K562 (cell line): Measurements from ENCODE around the gene TEDC1. TPM values are rescaled to one million over a fixed set of nuclear protein-coding genes. Genes with fewer than 3 reads are reported as not detected.

Experiments
- ATAC-seq: fragments of 200-7000 bp; cut with Tn5 transposase; 3 replicates; pipeline ENCODE4 v1.9.1; 2020; ENCODE audit warnings: moderate library complexity
- BruUV-seq: library from RNA; stranded (reverse); fragments of 400-500 nt; replicated peaks from 2 replicates; lab custom pipeline; 2021; lab: Mats Ljungman, UMichigan
- CTCF ChIA-PET: fragments of 300-600 bp; formaldehyde crosslinking; extraction: SDS; loops from one replicate; lab custom pipeline; 2021; ENCODE audit warnings: low intra/inter-chr PET ratio; lab: Yijun Ruan, JAX
- POLR2A ChIA-PET: fragments of 300-600, 350-650 bp; sonication (Branson Sonifier 250); formaldehyde crosslinking; extraction: SDS; loops from one replicate; lab custom pipeline; 2021; ENCODE audit warnings: antibody characterized with exemption, inconsistent platforms; lab: Yijun Ruan, JAX
- DNase-seq, 4 experiments: peaks; one replicate each; pipeline versions ENCODE4 v3.0.0 to v3.0.0-alpha.2; 2011 to 2018; ENCODE audit warnings: low spot score in 3 of 4, mixed read lengths in 3 of 4; ENCODE audit errors: extremely low read depth in 1 of 4
- FAIRE-seq: peaks from 2 replicates; lab custom pipeline; 2011; peaks lifted over from hg19 to GRCh38; lab: Jason Lieb, UNC
- H2AFZ ChIP-seq: 2 replicates; pipeline ENCODE4 v1.6.0; 2011; ENCODE audit warnings: low read depth, low read length, control low read depth, inconsistent platforms
- H3K27ac ChIP-seq: fragments of 200-600 bp; 3 replicates; pipeline ENCODE4 v1.8.0; 2011; ENCODE audit warnings: low read depth, mild to moderate bottlenecking, control low read depth, inconsistent platforms, low read length, moderate library complexity, mixed read lengths; ENCODE audit errors: extremely low read depth
- H3K27me3 ChIP-seq, 2 experiments: fragments of 300-600 bp in 1 of 2; 2 replicates in 1 of 2; 3 replicates in 1 of 2; pipeline versions ENCODE4 v1.6.0 to v1.8.0; 2011; ENCODE audit warnings: inconsistent platforms in 2 of 2, low read length in 2 of 2, mild to moderate bottlenecking in 1 of 2, mixed read lengths in 1 of 2, moderate library complexity in 1 of 2; ENCODE audit not compliant: control insufficient read depth in 2 of 2, insufficient read depth in 2 of 2
- H3K36me3 ChIP-seq: fragments of 300-600 bp; 3 replicates; pipeline ENCODE4 v1.8.0; 2011; ENCODE audit warnings: mild to moderate bottlenecking, low read length, inconsistent platforms; ENCODE audit not compliant: control insufficient read depth, insufficient read depth
- H3K4me1 ChIP-seq, 2 experiments: fragments of 200-600 bp in 1 of 2; replicated peaks in 1 of 2; 2 replicates in 1 of 2; 3 replicates in 1 of 2; pipeline versions ENCODE4 v1.5.1 to v1.8.0; 2011; ENCODE audit warnings: inconsistent platforms in 2 of 2, low read length in 2 of 2, mild to moderate bottlenecking in 1 of 2, mixed read lengths in 1 of 2, moderate library complexity in 1 of 2; ENCODE audit not compliant: control insufficient read depth in 2 of 2, insufficient read depth in 2 of 2
- H3K4me2 ChIP-seq: 2 replicates; pipeline ENCODE4 v1.6.1; 2011; ENCODE audit warnings: low read length, control low read depth, inconsistent platforms, mixed read lengths; ENCODE audit not compliant: insufficient read depth
- H3K4me3 ChIP-seq: fragments of 200-600 bp; sonication (generic), shearing (Covaris generic); 2 replicates; pipeline ENCODE4 v1.5.1; 2016; ENCODE audit warnings: control low read depth, inconsistent platforms
- H3K79me2 ChIP-seq: fragments of 200-600 bp; 3 replicates; pipeline ENCODE4 v1.8.0; 2011; ENCODE audit warnings: low read length, inconsistent platforms; ENCODE audit not compliant: control insufficient read depth, insufficient read depth
- H3K9ac ChIP-seq, 2 experiments: 2 replicates each; pipeline versions ENCODE4 v1.6.0 to v1.6.1; 2011; ENCODE audit warnings: low read depth in 2 of 2, low read length in 2 of 2, control low read depth in 1 of 2, inconsistent platforms in 1 of 2, mild to moderate bottlenecking in 1 of 2, mixed read lengths in 1 of 2; ENCODE audit not compliant: insufficient read depth in 1 of 2
- H3K9me1 ChIP-seq: one replicate; pipeline ENCODE4 v1.6.0; 2011; ENCODE audit warnings: inconsistent platforms, mild to moderate bottlenecking, low read length, moderate library complexity; ENCODE audit not compliant: control insufficient read depth, insufficient read depth
- H3K9me3 ChIP-seq: replicated peaks from 2 replicates; pipeline ENCODE4 v1.5.1; 2011; ENCODE audit warnings: low read depth, low read length, inconsistent platforms; ENCODE audit not compliant: control insufficient read depth, insufficient read depth
- H4K20me1 ChIP-seq: replicated peaks from 2 replicates; pipeline ENCODE4 v1.6.1; 2011; ENCODE audit warnings: low read length, inconsistent platforms, mixed read lengths; ENCODE audit not compliant: control insufficient read depth, insufficient read depth
- POLR2G ChIP-seq: fragments of 200-400 bp; formaldehyde crosslinking; IDR thresholded peaks from 2 replicates; pipeline ENCODE4 v1.6.1; 2017; ENCODE audit warnings: low read depth, mild to moderate bottlenecking, antibody characterized with exemption, low read length, moderate library complexity
- RBM22 ChIP-seq: fragments of 200-400 bp; formaldehyde crosslinking; IDR thresholded peaks from 2 replicates; pipeline ENCODE4 v1.6.1; 2018; ENCODE audit warnings: low read length, low read depth; ENCODE audit not compliant: poor library complexity, severe bottlenecking
- TCF7 ChIP-seq: sonication (generic); IDR thresholded peaks from 2 replicates; pipeline ENCODE4 v1.6.1; 2016; ENCODE audit warnings: antibody characterized with exemption, borderline replicate concordance
- WGBS: fragments of 100-300 bp; shearing (Covaris generic); methylation state at CpG from one replicate; pipeline ENCODE4 v1.1.6; 2016; ENCODE audit warnings: low coverage, mixed read lengths; ENCODE audit not compliant: insufficient coverage; ENCODE audit errors: missing lambda C conversion rate; 5-methylcytosine and 5-hydroxymethylcytosine counted together
- in situ Hi-C: fragments of 300-500 bp; cut with MboI; formaldehyde crosslinking; loops from 4 replicates; pipeline ENCODE4 v1.15.0; 2018; ENCODE audit warnings: inconsistent platforms, mixed read lengths
- intact Hi-C: fragments of 100-400 bp; cut with micrococcal nuclease; formaldehyde crosslinking; loops from 2 replicates; pipeline ENCODE4 v1.14.2; 2022
- polyA plus RNA-seq, 8 experiments: library from polyadenylated mRNA; depleted of rRNA in 4 of 8; stranded (reverse) in 5 of 8; unstranded in 3 of 8; fragments of >200 nt; fragmentation: Nextera tagmentation in 2 of 8; fragmentation: Illumina TruSeq in 1 of 8; extraction: Ambion mirVana in 2 of 8; extraction: Trizol in 1 of 8; gene quantifications; 2 replicates each; pipeline versions ENCODE4 v1.2.1 to v1.2.3, GENCODE V29; 2011 to 2014; ENCODE audit warnings: inconsistent platforms in 1 of 8, missing spikeins in 1 of 8
- total RNA-seq, 7 experiments: library from RNA; depleted of rRNA in 6 of 7; stranded (reverse); fragments of >200 nt in 6 of 7; fragmentation: Illumina TruSeq in 2 of 7; extraction: Trizol in 2 of 7; gene quantifications; 2 replicates each; pipeline versions ENCODE4 v1.2.1 to v1.2.3, GENCODE V29; 2011 to 2021; ENCODE audit warnings: low replicate concordance in 1 of 7

The TEDC1 gene
- total and polyA plus RNA-seq, 9 of the 15 experiments (the other 6 are each of a cell fraction or from before 2014, with no cell fraction given) = 0.21 to 28.3 (median 5.9) TPM

DNA sequence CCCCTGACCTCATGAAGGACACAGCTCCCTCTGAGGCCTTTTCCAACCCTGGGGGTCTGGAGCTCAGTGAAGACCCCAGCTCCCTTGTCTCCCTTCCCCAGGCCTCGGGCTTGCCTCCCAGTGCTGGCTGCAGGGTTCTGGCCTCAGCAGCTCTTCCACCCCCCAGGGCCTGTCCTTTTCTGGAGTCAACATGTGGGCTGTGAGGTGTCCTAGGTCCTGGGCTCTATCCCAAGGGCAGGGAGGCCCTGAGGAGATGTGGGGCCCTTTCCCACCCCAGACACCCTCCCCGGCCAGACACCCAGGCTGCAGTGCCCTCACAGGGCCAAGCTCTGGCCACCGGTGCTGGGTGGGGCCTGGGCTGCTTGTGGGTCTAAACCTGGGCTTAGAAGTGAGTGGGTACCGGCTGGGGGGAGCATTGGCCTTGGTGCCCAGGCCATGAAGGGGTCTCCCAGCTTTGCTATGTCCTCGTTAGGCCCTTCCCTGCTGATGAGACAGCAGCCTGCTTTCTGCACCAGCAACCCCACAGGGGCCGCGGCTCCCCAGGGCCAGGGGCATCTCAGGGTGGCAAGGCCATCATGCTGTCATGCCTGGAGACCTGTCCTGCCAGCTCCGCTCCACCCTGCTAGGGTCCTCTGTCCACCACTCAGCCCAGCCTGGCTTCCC, 19.1 kb upstream of the TEDC1 start:
- intact Hi-C loops (loop anchor here (10.0 kb wide), 1 partner anchor 53 kb away; the partner anchor contains the start of gene TMEM121), in situ Hi-C loops (no loop called here)
- no peak for FAIRE-seq
- 80% methylated on average over 4 of the region's 8 CpGs for WGBS
- Histone ChIP-seq H3K79me2 (no peaks in the 10 kb centered on the region), H3K9ac (peak overlapping the region in 1 of 2 experiments; percentile 26; a peak in 1 of 4 replicates), H3K9me3 (no peaks in the 10 kb centered on the region), H3K4me1 (peaks cover 0 to 79% of the 10 kb centered on the region in 2 experiments; a peak in 2 of 5 replicates), H3K9me1 (no peaks in the 10 kb centered on the region), H4K20me1 (no peaks in the 10 kb centered on the region; the same call in 1 of the 2 replicates), H2AFZ (no peak overlapping the region), H3K27ac (no peak overlapping the region), H3K4me2 (no peak overlapping the region), H3K4me3 (no peak overlapping the region), H3K27me3 (peaks cover 0 to 7% of the 10 kb centered on the region in 2 experiments; a peak in 1 of 5 replicates), H3K36me3 (peaks cover 26% of the 10 kb centered on the region; the same call in 1 of the 3 replicates)
- no peak for TF ChIP-seq TCF7
- TF ChIP-seq POLR2G = peak; percentile 56; the same call in 1 of the 2 replicates
- TF ChIP-seq RBM22 = peak; percentile 32
- ATAC-seq = no peak
- ChIA-PET CTCF (interaction anchor here (1.1 kb wide), 1 partner anchor 17 kb away, joined by 4 read pairs; no protein-coding TSS in a partner anchor), POLR2A (interaction anchor here (1.6 to 1.9 kb wide), 2 partner anchors 9 to 15 kb away, joined by 5 to 8 read pairs; no protein-coding TSS in a partner anchor)
- no peak for DNase-seq
- no TSS peak for BruUV-seq
